Lower leg skin (tissue), 4 donors: ENCODE measurements around the gene ZSCAN5A. TPM values are rescaled to one million over a fixed set of nuclear protein-coding genes. Genes with fewer than 3 reads are reported as not detected.
"Not testable (repeated sequence)": the region's sequence is repeated elsewhere in the genome, so short reads cannot be mapped to it uniquely, and the experiment has no call there.

Experiments
- DNase-seq, 2 donors: peaks; one replicate each; pipeline ENCODE4 v3.0.0-alpha.2; 2019; ENCODE audit warnings: low spot score in 2 of 2
- H3K4me3 ChIP-seq: fragments of 200-600 bp; sonication (generic); 2 replicates; pipeline ENCODE4 v1.5.1; 2017; ENCODE audit warnings: mild to moderate bottlenecking, low read depth; ENCODE audit not compliant: poor library complexity, severe bottlenecking
- POLR2A ChIP-seq, 2 donors: fragments of 450-650 bp; IDR thresholded peaks; one replicate each; pipeline ENCODE4 v1.6.1; 2016 to 2017; ENCODE audit warnings: antibody characterized with exemption in 2 of 2, mild to moderate bottlenecking in 1 of 2, moderate library complexity in 1 of 2
- WGBS, 2 donors: methylation state at CpG; one replicate each; pipeline ENCODE4 v1.1.5; 2018; 5-methylcytosine and 5-hydroxymethylcytosine counted together
- intact Hi-C: fragments of 100-400 bp; cut with DNase I; formaldehyde crosslinking; loops from one replicate; pipeline ENCODE4 v1.15.0; 2023; ENCODE audit warnings: low total_unique reads
- total RNA-seq, 4 donors: library from RNA; depleted of rRNA; stranded (reverse); fragments of >200 nt; gene quantifications; one replicate each; pipeline ENCODE4 v1.1.0, GENCODE V29; 2016
- TF ChIP-seq, protein P1 (sequence below), 3 donors: fragments of 450-650 bp; IDR thresholded peaks; one replicate each; pipeline ENCODE4 v1.5.1; 2016; ENCODE audit warnings: antibody characterized with exemption in 3 of 3, mild to moderate bottlenecking in 3 of 3, moderate library complexity in 2 of 3

ZSCAN5A gene
- total RNA-seq, 4 donors from 2014 or later: 2.4 to 7.6 (median 4.9) TPM

DNA sequence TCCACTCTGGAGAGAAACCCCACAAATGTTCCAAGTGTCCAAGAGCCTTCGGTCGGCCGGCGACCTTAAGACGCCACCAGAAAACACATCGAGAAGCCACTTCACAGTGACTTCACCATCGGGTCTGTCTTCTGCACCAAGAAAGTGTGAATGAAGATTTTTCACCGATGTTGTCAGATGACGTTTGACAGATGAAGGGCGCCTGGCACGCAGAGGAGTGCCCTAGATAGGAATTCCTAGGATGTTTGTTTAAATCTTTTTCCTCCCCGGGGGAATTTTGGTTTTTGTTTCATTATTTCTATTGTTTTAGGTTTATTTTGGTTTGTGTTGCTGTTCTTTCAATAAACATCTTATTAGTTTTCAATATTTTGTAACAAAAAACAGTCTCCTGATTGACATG, 105.5 kb downstream of the ZSCAN5A start:
- 72 to 84% methylated on average over 12 of the region's 12 CpGs for WGBS, 2 donors
- no peak for DNase-seq
- TF ChIP-seq POLR2A (IDR thresholded peaks at IDR 0.05): no peak
- TF ChIP-seq, protein P1, sequence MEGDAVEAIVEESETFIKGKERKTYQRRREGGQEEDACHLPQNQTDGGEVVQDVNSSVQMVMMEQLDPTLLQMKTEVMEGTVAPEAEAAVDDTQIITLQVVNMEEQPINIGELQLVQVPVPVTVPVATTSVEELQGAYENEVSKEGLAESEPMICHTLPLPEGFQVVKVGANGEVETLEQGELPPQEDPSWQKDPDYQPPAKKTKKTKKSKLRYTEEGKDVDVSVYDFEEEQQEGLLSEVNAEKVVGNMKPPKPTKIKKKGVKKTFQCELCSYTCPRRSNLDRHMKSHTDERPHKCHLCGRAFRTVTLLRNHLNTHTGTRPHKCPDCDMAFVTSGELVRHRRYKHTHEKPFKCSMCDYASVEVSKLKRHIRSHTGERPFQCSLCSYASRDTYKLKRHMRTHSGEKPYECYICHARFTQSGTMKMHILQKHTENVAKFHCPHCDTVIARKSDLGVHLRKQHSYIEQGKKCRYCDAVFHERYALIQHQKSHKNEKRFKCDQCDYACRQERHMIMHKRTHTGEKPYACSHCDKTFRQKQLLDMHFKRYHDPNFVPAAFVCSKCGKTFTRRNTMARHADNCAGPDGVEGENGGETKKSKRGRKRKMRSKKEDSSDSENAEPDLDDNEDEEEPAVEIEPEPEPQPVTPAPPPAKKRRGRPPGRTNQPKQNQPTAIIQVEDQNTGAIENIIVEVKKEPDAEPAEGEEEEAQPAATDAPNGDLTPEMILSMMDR (IDR thresholded peaks at IDR 0.05): no peak
- no peak overlapping the region for H3K4me3 ChIP-seq
- intact Hi-C loops: no loop called here

DNA sequence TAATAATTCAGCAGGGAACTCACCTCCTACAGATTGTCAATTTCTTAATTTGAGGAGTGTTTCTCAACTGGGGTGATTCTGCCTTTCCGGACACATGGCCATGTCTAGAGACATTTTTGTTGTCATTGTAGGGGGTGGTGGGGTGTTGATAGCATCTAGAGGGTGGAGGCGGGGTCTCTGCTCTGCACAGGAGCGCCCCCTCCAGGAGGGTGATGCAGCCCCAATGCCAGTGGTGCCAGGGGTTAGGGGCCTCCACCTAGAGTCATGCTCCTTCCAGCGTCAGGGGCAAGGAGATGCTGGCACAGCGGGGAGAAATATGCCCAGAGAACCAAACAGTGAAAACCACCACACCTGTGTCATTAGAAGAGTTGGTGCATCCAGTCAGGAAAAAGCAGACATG, 107.1 kb downstream of the ZSCAN5A start:
- DNase-seq, H3K4me3 ChIP-seq, intact Hi-C loops: not testable (repeated sequence)
- 75% methylated on average over 5 of the region's 5 CpGs for WGBS, 2 donors

GRCh38 chr19:56201973-56202372, 112.7 kb downstream of the ZSCAN5A start, which contains the start of gene ZSCAN5C:
ZSCAN5C (plus strand) TSS chr19:56202273; CDS start chr19:56205914, 3,641 bp downstream.
- WGBS, 2 donors: 64 to 66% methylated on average over 3 of the region's 3 CpGs
- intact Hi-C loops: no loop called here
- no peak for TF ChIP-seq POLR2A (IDR thresholded peaks at IDR 0.05)
- TF ChIP-seq, protein P1 (IDR thresholded peaks at IDR 0.05): no peak
- no peak for DNase-seq
- H3K4me3 ChIP-seq: no peak within 1 kb of the TSS

GRCh38 chr19:56199687-56200086, 115.0 kb downstream of the ZSCAN5A start:
- TF ChIP-seq, protein P1 (IDR thresholded peaks at IDR 0.05): no peak
- no peak for TF ChIP-seq POLR2A (IDR thresholded peaks at IDR 0.05)
- WGBS, 2 donors: 61 to 75% methylated on average over 7 of the region's 7 CpGs
- intact Hi-C loops: no loop called here
- no peak overlapping the region for H3K4me3 ChIP-seq
- DNase-seq: no peak

GRCh38 chr19:56197646-56198045, 117.0 kb downstream of the ZSCAN5A start, which contains the start of gene ZSCAN5B:
ZSCAN5B (minus strand) TSS chr19:56197783; CDS start chr19:56193052, 4,731 bp downstream.
- H3K4me3 ChIP-seq, DNase-seq, intact Hi-C loops: not testable (repeated sequence)
- WGBS, 2 donors: 85 to 90% methylated on average over 22 to 23 of the region's 23 CpGs

DNA sequence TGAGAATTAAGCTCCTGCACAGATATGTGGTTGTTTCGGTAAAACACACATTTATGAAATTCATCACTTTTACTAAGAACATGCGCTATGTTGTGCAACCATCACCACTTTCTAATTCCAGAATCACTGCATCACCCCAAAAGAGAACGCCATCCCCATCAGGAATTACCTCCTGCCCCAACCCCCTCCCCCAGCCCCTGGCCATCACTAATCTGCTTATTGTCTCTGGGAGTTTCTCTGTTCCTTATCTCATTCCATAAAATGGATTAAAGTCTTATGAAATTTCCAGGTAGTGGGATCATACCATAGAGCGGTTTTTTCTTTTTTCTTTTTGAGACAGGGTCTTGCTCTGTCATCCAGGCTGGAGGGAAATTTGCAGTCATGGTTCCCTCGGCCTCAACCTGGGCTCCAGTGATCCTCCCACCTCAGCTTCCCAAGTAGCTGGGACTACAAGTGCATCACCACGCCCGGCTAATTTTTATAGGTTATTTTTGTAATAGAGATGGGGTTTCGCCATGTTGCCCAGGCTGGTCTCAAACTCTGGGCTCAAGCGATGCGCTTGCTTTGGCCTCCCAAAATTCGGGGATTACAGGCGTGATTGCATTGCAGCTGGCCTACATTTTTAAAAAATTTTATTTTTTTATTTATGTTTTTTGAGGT, 120.5 kb downstream of the ZSCAN5A start:
- DNase-seq: no peak
- H3K4me3 ChIP-seq: no peak overlapping the region
- WGBS, 2 donors: 77 to 89% methylated on average over 12 of the region's 12 CpGs
- no peak for TF ChIP-seq POLR2A (IDR thresholded peaks at IDR 0.05)
- TF ChIP-seq, protein P1 (IDR thresholded peaks at IDR 0.05): no peak
- intact Hi-C loops: no loop called here

DNA sequence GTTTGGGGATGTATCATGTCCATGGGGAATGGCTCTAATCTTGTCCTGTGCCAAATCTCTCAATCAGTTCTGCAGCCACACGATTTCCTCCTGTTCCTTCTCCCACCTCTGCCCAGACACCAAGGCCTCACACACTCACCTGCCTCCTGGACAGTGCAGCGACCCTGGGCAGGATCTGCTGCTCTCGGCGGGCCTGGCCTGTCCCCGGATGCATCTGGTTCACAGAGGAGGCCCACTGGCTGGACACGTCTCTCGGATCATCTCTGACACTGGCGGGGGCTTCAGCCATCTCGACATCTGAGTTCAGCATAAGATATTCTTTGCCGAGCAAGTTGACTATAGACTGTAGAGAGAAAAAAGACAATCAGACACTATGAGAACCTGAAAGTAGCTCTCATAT, 122.9 kb downstream of the ZSCAN5A start:
- DNase-seq: no peak
- intact Hi-C loops: no loop called here
- no peak overlapping the region for H3K4me3 ChIP-seq
- TF ChIP-seq POLR2A (IDR thresholded peaks at IDR 0.05): no peak
- TF ChIP-seq, protein P1 (IDR thresholded peaks at IDR 0.05): no peak
- 84 to 85% methylated on average over 10 of the region's 10 CpGs for WGBS, 2 donors
